Endothelial cell (in vitro differentiated cells): ENCODE measurements around the gene IFIH1. TPM values are rescaled to one million over a fixed set of nuclear protein-coding genes. Genes with fewer than 3 reads are reported as not detected.

Experiments
- DNase-seq: peaks from one replicate; pipeline ENCODE4 v3.0.0; 2021; ENCODE audit warnings: low spot score
- H3K27ac Mint-ChIP-seq: one replicate; pipeline ENCODE4 v1.8.0; 2021; ENCODE audit warnings: mixed read lengths, inconsistent platforms; ENCODE audit not compliant: unreplicated experiment
- H3K27me3 Mint-ChIP-seq: one replicate; pipeline ENCODE4 v1.8.0; 2021; ENCODE audit warnings: mild to moderate bottlenecking, moderate library complexity, mixed read lengths, inconsistent platforms; ENCODE audit not compliant: unreplicated experiment
- H3K36me3 Mint-ChIP-seq: one replicate; pipeline ENCODE4 v1.8.0; 2021; ENCODE audit warnings: mild to moderate bottlenecking, low read depth, mixed read lengths, inconsistent platforms; ENCODE audit not compliant: unreplicated experiment
- H3K4me1 Mint-ChIP-seq: one replicate; pipeline ENCODE4 v1.8.0; 2021; ENCODE audit warnings: mild to moderate bottlenecking, mixed read lengths, inconsistent platforms; ENCODE audit not compliant: unreplicated experiment
- H3K4me3 Mint-ChIP-seq: one replicate; pipeline ENCODE4 v1.8.0; 2021; ENCODE audit warnings: mild to moderate bottlenecking, mixed read lengths, inconsistent platforms; ENCODE audit not compliant: unreplicated experiment
- H3K9me3 Mint-ChIP-seq: one replicate; pipeline ENCODE4 v1.8.0; 2021; ENCODE audit warnings: mixed read lengths, inconsistent platforms; ENCODE audit not compliant: unreplicated experiment
- CTCF ChIP-seq: fragments of 200-600 bp; sonication (generic); IDR thresholded peaks from one replicate; pipeline ENCODE4 v1.5.0; 2021; ENCODE audit warnings: antibody characterized with exemption; ENCODE audit not compliant: unreplicated experiment
- total RNA-seq: library from RNA; stranded (reverse); fragmentation: NEBNext Ultra II Directional; extraction: Animal tissue kit (Norgen Biotek cat#: 25700); gene quantifications from one replicate; pipeline ENCODE4 v1.2.1, GENCODE V29; 2021; ENCODE audit not compliant: unreplicated experiment

IFIH1 gene
- total RNA-seq, 1 donor from 2014 or later, result 5.2 TPM

DNA sequence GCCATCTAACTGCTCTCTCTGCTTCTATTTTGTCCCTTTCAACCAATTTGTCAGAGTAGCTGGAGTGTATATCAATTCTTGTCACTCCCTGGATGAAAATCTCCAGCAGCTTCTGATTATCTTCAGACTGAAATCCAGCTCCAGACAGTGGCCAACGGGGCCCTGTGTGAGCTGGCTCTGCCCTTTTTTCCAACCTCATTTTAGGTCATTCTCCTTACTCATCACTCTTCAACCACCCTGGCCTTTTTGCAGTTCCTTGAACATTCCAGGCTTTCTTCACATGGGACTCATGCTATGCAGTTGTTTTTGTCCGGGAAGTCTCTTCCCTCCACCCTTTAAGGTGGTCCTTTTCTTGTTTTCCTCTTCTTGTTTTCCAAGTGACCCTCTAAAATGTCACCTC, 59.8 kb downstream of the IFIH1 start:
- Mint-ChIP-seq H3K27me3 (no peaks in the 10 kb centered on the region), H3K36me3 (no peaks in the 10 kb centered on the region), H3K4me1 (peaks cover 6% of the 10 kb centered on the region), H3K27ac (no peak overlapping the region), H3K9me3 (no peaks in the 10 kb centered on the region), H3K4me3 (no peak overlapping the region)
- no peak for DNase-seq
- TF ChIP-seq CTCF, result no peak

- H3K4me1 Mint-ChIP-seq, result peaks cover 6% of the 10 kb centered on the region
Measured at GRCh38 chr2:162258169-162258568, 60.3 kb downstream of the IFIH1 start.

DNA sequence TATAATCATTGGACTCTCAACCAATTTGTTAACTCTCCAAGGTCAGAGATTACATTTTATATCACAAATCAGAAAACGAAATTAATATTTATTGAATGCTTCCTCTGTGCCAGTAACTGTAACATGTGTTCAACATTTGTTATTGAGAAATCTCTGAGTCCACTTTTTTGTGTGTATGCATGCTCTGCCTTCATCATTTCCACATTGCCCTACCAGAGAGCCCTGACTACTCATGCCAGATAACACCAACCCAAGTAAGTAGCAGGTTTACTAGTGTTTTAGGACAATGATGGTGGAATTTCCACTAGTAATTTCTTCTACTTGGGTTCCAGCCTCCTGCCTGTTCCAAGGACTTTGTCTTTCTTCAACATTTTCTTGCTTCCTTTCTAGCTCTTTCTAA, 61.1 kb downstream of the IFIH1 start:
- Mint-ChIP-seq H3K36me3 (no peaks in the 10 kb centered on the region), H3K27ac (no peak overlapping the region), H3K9me3 (no peaks in the 10 kb centered on the region), H3K4me3 (no peak overlapping the region), H3K27me3 (no peaks in the 10 kb centered on the region), H3K4me1 (peaks cover 6% of the 10 kb centered on the region)
- TF ChIP-seq CTCF, result no peak
- no peak for DNase-seq

More at GRCh38 chr2:162258169-162258568, 60.3 kb downstream of the IFIH1 start:
- Mint-ChIP-seq H3K27me3 (no peaks in the 10 kb centered on the region), H3K9me3 (no peaks in the 10 kb centered on the region), H3K36me3 (no peaks in the 10 kb centered on the region), H3K27ac (no peak overlapping the region), H3K4me3 (no peak overlapping the region)
- DNase-seq, result no peak
- no peak for TF ChIP-seq CTCF

DNA sequence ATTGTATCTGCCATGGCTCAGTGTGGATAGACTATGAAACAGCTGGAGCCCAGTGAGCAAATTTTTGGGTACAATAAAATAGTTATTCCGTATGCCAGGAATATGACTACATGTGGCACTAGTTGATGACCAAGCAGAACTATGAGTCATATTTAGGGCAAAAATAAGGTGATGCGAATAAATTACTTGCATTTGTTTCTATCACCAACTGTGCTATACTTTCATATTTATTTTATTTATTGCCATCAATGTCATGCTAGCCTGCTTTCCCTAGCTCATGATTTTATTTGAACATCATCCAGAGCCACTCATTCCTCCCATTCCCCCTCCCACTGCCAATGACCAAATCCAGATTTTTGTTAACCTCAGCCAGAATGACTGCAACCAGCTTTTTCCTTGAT, 61.9 kb downstream of the IFIH1 start:
- TF ChIP-seq CTCF, result no peak
- Mint-ChIP-seq H3K4me1 (peaks cover 4% of the 10 kb centered on the region), H3K27me3 (no peaks in the 10 kb centered on the region), H3K9me3 (no peaks in the 10 kb centered on the region), H3K36me3 (no peaks in the 10 kb centered on the region), H3K4me3 (no peak overlapping the region), H3K27ac (no peak overlapping the region)
- no peak for DNase-seq

- no peak for DNase-seq
- no peaks in the 10 kb centered on the region for H3K27me3 Mint-ChIP-seq
- no peaks in the 10 kb centered on the region for H3K9me3 Mint-ChIP-seq
- no peaks in the 10 kb centered on the region for H3K36me3 Mint-ChIP-seq
- H3K4me1 Mint-ChIP-seq, result no peaks in the 10 kb centered on the region
- no peak for TF ChIP-seq CTCF
- no peak overlapping the region for H3K4me3 Mint-ChIP-seq
- H3K27ac Mint-ChIP-seq, result no peak overlapping the region
Measured at GRCh38 chr2:162254236-162254871, 64.1 kb downstream of the IFIH1 start.
